ENCODE measurements around the gene NUCB1.
"Not testable (repeated sequence)": the region's sequence is repeated elsewhere in the genome, so short reads cannot be mapped to it uniquely, and the experiment has no call there.

Gene NUCB1

DNA sequence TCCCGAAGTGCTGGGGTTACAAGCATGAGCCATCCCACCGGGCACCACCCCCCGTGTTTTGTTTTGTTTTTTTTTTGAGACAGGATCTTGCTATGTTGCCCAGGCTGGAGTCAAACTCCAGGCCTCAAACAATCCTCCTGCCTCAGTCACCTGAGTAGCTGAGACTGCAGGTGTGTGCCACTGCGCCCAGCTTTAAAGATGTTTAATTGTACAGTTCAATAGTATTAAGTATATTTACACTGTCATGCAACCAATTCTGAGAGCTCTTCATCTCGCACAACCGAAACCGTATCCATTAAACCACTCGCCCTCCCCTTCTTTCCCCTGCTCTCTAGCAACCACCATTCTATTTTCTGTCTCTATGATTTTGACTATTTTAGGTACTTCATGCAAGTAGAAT, 15.6 kb downstream of the NUCB1 start:
- Histone ChIP-seq H2AFZ (ENCODE audit: low read depth, low read length, severe bottlenecking) (no peak overlapping the region), H3K9ac (ENCODE audit: low read length) (no peak overlapping the region), H3F3A (ENCODE audit: insufficient read depth) (peaks cover 7% of the 10 kb centered on the region; the same call in 1 of the 2 replicates), H3K79me2 (ENCODE audit: insufficient read depth, low read length) (no peaks in the 10 kb centered on the region), H4K20me1 (ENCODE audit: low read depth, low read length) (no peaks in the 10 kb centered on the region), H3K27ac (ENCODE audit: low read depth, low read length) (no peak overlapping the region), H3K4me3 (ENCODE audit: insufficient read depth, low read length, poor library complexity, severe bottlenecking) (no peak overlapping the region), H3K9me2 (replicated peaks; ENCODE audit: insufficient read depth, low read length) (no peaks in the 10 kb centered on the region), H3K4me2 (ENCODE audit: low read depth, low read length, poor library complexity, severe bottlenecking) (no peak overlapping the region), H3K27me3 (ENCODE audit: low read length) (no peaks in the 10 kb centered on the region), H3K36me3 (ENCODE audit: low read length) (0 out of 2 replicates have a peak, but pooled peaks cover 3% of the 10 kb centered on the region), H3K9me3 (ENCODE audit: insufficient read depth, low read length) (no peaks in the 10 kb centered on the region)
- TF ChIP-seq, protein P1, sequence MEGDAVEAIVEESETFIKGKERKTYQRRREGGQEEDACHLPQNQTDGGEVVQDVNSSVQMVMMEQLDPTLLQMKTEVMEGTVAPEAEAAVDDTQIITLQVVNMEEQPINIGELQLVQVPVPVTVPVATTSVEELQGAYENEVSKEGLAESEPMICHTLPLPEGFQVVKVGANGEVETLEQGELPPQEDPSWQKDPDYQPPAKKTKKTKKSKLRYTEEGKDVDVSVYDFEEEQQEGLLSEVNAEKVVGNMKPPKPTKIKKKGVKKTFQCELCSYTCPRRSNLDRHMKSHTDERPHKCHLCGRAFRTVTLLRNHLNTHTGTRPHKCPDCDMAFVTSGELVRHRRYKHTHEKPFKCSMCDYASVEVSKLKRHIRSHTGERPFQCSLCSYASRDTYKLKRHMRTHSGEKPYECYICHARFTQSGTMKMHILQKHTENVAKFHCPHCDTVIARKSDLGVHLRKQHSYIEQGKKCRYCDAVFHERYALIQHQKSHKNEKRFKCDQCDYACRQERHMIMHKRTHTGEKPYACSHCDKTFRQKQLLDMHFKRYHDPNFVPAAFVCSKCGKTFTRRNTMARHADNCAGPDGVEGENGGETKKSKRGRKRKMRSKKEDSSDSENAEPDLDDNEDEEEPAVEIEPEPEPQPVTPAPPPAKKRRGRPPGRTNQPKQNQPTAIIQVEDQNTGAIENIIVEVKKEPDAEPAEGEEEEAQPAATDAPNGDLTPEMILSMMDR (IDR thresholded peaks at IDR 0.05; ENCODE audit: insufficient read depth, low read length, poor library complexity, severe bottlenecking): no peak
- no peak for TF ChIP-seq EZH2phosphoT487 (conservative IDR thresholded peaks at IDR 0.05; ENCODE audit: low read length)

DNA sequence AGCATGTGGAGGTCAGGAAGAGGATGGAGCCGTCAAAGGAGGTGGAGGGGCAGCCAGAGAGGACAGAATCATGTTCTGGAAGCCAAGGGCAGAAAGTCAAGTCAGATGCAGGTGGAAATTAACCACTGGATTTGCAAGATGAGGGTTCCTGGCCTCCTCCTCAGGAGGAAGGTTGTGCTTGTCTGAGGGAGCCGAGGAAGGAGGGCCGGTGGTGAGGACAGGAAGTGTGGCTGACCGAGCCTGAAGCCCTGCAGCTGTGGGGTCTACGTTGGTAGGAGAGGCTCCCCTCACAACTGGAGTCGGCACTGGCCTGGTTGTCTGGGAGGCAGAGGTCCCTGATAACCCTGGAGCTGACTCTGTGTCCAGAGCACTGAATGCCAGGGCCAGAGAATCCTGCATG, 18.0 kb downstream of the NUCB1 start:
- H3K27me3 ChIP-seq (ENCODE audit: low read length): no peaks in the 10 kb centered on the region
- no peaks in the 10 kb centered on the region for H3K36me3 ChIP-seq (ENCODE audit: low read length)
- no peaks in the 10 kb centered on the region for H4K20me1 ChIP-seq (ENCODE audit: low read depth, low read length)
- no peaks in the 10 kb centered on the region for H3K9me2 ChIP-seq (replicated peaks; ENCODE audit: insufficient read depth, low read length)
- H3K4me2 ChIP-seq (ENCODE audit: low read depth, low read length, poor library complexity, severe bottlenecking): peak overlapping the region; percentile 41
- peak overlapping the region; percentile 75 for H3K27ac ChIP-seq (ENCODE audit: low read depth, low read length)
- peaks cover 7% of the 10 kb centered on the region; the same call in 1 of the 2 replicates for H3F3A ChIP-seq (ENCODE audit: insufficient read depth)
- H3K9ac ChIP-seq (ENCODE audit: low read length): peak overlapping the region; percentile 43
- no peaks in the 10 kb centered on the region for H3K79me2 ChIP-seq (ENCODE audit: insufficient read depth, low read length)
- TF ChIP-seq, protein P1 (IDR thresholded peaks at IDR 0.05; ENCODE audit: insufficient read depth, low read length, poor library complexity, severe bottlenecking): no peak
- no peak for TF ChIP-seq EZH2phosphoT487 (conservative IDR thresholded peaks at IDR 0.05; ENCODE audit: low read length)
- H3K9me3 ChIP-seq (ENCODE audit: insufficient read depth, low read length): no peaks in the 10 kb centered on the region
- peak overlapping the region; percentile 21 for H3K4me3 ChIP-seq (ENCODE audit: insufficient read depth, low read length, poor library complexity, severe bottlenecking)
- H2AFZ ChIP-seq (ENCODE audit: low read depth, low read length, severe bottlenecking): no peak overlapping the region

DNA sequence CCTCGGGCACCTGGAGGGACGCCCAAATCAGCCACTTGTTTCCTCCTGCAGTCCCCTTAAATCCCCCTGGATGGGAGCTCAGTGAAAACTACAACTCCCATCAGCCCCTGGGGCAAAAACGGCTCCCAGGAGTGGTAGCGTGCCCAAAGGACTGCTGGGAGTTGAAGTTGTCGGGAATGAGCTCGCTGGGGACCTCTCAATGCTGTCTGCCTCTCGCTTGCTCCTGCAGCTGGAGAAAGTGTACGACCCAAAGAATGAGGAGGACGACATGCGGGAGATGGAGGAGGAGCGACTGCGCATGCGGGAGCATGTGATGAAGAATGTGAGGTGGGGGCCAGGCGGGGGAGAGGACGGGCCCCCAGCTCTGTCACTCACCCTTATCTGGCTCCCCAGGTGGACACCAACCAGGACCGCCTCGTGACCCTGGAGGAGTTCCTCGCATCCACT, 18.7 kb downstream of the NUCB1 start:
- Histone ChIP-seq H3K9ac (ENCODE audit: low read length) (peak overlapping the region; percentile 43), H3K9me3 (ENCODE audit: insufficient read depth, low read length) (no peaks in the 10 kb centered on the region), H3F3A (ENCODE audit: insufficient read depth) (peaks cover 7% of the 10 kb centered on the region; the same call in 1 of the 2 replicates), H3K9me2 (replicated peaks; ENCODE audit: insufficient read depth, low read length) (no peaks in the 10 kb centered on the region), H3K27me3 (ENCODE audit: low read length) (no peaks in the 10 kb centered on the region), H2AFZ (ENCODE audit: low read depth, low read length, severe bottlenecking) (no peak overlapping the region), H4K20me1 (ENCODE audit: low read depth, low read length) (no peaks in the 10 kb centered on the region), H3K79me2 (ENCODE audit: insufficient read depth, low read length) (no peaks in the 10 kb centered on the region), H3K27ac (ENCODE audit: low read depth, low read length) (peak overlapping the region; percentile 75), H3K4me2 (ENCODE audit: low read depth, low read length, poor library complexity, severe bottlenecking) (peak overlapping the region; percentile 41), H3K4me3 (ENCODE audit: insufficient read depth, low read length, poor library complexity, severe bottlenecking) (peak overlapping the region; percentile 15), H3K36me3 (ENCODE audit: low read length) (no peaks in the 10 kb centered on the region)
- no peak for TF ChIP-seq EZH2phosphoT487 (conservative IDR thresholded peaks at IDR 0.05; ENCODE audit: low read length)
- TF ChIP-seq, protein P1 (IDR thresholded peaks at IDR 0.05; ENCODE audit: insufficient read depth, low read length, poor library complexity, severe bottlenecking): no peak

DNA sequence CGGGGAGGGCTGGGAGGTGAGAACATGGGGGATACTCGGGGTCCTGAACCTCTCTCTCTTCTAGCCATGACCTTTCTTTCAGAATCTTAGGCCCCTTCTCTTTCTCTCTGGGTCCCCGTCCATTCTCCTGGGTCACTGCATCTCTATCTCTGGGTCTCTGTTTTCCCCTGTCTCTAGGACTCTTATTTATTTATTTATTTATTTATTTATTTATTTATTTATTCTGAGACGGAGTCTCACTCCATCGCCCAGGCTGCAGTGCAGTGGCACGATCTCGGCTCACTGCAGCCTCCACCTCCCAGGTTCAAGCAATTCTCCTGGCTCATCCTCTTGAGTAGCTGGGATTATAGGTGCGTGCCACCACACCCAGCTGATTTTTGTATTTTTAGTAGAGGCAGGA, 19.2 kb downstream of the NUCB1 start:
- H3K36me3 ChIP-seq (ENCODE audit: low read length); H3K79me2 ChIP-seq (ENCODE audit: insufficient read depth, low read length); H3K27me3 ChIP-seq (ENCODE audit: low read length); H2AFZ ChIP-seq (ENCODE audit: low read depth, low read length, severe bottlenecking); H3K27ac ChIP-seq (ENCODE audit: low read depth, low read length); H3K4me2 ChIP-seq (ENCODE audit: low read depth, low read length, poor library complexity, severe bottlenecking); H4K20me1 ChIP-seq (ENCODE audit: low read depth, low read length); H3F3A ChIP-seq (ENCODE audit: insufficient read depth); H3K9me2 ChIP-seq (replicated peaks; ENCODE audit: insufficient read depth, low read length); H3K9me3 ChIP-seq (ENCODE audit: insufficient read depth, low read length); H3K4me3 ChIP-seq (ENCODE audit: insufficient read depth, low read length, poor library complexity, severe bottlenecking); H3K9ac ChIP-seq (ENCODE audit: low read length): not testable (repeated sequence)
